GM19468 (cell line): ENCODE measurements around the gene KIF18B.
"Not testable (repeated sequence)": the region's sequence is repeated elsewhere in the genome, so short reads cannot be mapped to it uniquely, and the experiment has no call there.

Experiments
- ATAC-seq: cut with Tn5 transposase; IDR thresholded peaks from one replicate; pipeline ENCODE4 v1.9.1; 2021; ENCODE audit warnings: mild to moderate bottlenecking, moderate library complexity, moderate number of reproducible peaks; ENCODE audit not compliant: unreplicated experiment; ENCODE audit errors: extremely low read depth

The KIF18B gene

DNA sequence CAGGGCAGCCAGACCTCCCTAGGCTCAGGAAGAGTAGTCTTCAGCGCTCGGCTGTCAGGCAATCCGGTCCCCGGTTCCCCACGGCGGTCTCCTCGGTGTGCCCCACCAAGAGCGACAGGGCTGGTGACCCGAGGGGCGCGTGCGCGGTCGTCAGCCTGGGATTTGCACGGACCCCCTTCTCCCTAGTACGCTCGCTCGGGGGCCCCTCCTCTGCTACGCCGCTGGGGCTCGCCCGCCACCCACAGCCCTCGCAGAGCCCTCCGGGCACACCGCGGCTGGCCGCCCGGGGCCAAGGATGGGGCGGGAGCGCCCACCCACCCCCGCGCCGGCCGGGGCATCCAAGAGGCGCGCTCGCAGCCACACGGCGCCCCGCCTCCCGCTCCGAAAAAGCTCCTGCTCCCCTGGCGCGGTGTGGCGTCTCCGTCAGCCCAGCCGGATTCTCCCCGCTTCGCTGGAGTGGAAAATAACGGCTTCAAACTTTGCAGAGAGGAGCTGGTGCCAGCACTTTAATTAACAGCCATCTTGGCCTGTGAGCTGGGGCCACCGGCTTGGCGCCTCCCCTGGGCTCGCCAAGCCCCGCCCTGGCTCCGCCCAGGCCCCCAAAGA, 22.7 kb upstream of the KIF18B start:
- ATAC-seq = no peak

DNA sequence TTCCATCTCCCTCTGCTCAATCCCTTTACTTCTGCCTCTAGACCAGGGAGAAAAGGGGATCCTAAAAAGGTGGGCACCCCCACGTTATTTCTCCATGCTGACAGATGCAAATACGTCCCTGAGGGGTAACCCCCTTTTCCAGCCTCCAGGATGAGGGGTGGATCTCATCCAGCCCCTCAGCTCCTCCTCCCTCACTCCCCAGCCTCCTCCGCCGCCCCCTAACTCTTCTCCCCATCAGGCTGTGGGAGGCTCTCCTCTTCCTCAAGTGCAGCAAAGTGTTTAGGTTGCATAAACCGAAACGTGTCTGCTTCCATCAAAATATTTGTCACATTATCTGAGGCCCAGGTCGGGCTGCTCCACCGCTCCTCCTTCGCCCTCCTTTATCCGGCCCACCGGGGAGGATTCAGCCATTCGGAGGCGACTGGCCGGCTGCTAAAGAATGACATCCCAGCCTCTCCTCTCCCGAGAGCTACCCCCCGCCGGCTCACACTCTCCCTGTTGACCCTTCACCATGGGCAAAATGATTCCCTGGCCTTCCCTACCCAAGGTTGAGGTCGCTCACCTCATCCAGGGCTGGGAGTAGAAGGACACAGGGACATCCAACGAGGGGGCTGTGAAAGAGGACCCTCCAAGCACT, 21.7 kb upstream of the KIF18B start:
- no peak for ATAC-seq

DNA sequence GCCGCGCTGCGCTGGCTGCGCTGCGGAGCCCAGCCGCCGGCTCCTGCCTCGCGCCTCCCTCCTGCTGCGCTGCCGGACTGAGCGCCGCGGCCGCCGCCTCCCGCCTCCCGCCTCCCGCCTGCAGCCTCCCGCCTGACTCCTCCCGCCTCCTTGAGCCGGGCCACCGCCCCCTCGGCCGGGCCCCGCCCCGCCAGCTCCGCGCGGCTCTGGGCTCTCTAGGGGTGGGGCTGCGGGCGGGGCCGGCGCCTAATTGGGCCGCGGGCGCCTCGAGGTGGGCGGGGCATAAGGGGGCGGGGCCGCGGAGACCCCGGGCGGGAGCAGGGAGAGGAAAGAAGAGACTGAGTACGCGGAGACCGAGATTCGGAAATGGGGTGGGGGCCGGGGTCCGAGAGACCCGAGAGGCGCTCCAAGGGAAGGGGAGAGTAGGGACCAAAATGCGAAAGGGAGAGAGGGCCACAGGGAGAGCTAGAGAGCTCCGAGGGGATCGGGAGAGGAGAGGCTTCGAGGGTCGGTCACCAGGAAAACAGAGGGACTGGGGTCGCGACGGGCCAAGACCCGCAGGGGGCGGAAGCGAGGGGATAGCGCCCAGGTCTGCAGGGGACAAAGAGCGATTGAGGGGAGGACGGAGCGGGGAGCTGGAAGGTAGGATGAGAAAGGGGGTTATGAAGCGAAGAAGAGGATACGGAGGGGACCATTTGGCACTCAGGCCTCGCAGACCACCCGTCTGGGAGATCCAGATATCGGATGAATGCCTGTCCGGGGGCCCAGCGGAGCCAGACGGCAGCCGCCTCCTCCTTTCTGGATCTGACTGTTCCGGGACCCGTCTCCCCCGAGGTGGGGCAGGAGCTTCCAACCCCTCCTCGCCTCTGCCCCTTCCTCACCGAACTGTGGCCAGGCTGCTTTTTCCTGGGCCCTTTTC, 20.9 kb upstream of the KIF18B start, which contains the start of gene C1QL1:
Gene C1QL1 (minus strand): TSS at position 79 of the 919 bp plus-strand sequence. CDS start 255 bp downstream, outside the sequence.
- ATAC-seq = no peak

DNA sequence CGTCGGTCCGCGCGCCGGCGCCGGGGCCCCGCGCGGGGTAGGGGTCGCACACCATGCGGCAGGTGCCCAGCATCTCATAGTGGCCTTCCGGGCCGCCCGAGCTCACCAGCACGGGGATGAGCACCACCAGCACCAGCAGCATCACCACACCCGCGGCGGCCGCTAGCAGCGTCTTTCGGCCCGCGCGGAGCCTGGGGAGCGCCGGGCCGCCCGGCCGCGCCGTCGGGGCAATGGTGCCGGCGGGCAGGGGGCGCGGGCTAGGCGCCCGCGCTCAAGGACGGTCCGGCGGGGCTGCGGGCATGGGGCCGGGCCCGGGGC, 20.3 kb upstream of the KIF18B start:
- ATAC-seq = no peak

DNA sequence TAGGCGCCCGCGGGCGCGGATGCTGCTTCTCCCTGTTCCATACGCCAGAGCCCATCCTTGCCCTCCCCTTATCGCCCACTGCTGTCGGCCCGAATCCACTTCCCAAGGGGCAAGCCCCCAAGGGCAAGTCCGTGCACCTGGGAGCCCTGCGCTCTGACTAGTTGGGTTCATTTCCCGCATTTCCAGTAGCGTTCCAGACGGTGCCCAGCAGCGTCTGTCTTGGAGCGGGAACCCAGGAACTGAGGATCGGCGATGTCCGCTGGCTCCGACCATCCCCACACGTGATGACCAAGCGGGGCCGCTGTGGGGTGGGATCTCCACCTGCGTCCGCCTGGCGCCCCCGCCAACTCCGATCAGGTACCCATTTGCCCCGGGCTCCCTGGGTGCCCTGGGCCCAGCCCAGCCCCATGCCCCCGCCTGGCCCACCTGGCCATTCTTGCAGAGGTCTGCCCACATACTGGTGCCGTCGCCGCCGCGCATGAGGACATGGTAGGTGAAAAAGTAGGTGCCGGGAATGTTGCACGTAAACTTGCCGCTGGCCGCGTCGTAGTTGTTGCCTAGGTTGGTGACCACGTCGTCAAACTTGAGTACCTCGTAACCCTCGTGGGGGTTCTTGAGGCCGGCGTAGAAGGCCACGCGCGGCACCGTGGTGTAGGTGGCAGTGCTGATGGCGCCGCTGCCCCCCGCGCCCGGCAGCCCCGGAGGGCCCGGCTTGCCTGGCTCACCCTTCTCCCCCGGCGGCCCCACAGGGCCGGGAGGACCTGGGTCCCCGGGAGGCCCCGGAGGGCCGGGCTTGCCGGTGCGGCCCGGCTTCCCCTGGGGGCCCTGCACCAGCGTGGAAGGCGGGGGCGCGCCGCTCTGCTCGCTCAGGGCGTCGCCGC, 19.7 kb upstream of the KIF18B start:
- no peak for ATAC-seq

DNA sequence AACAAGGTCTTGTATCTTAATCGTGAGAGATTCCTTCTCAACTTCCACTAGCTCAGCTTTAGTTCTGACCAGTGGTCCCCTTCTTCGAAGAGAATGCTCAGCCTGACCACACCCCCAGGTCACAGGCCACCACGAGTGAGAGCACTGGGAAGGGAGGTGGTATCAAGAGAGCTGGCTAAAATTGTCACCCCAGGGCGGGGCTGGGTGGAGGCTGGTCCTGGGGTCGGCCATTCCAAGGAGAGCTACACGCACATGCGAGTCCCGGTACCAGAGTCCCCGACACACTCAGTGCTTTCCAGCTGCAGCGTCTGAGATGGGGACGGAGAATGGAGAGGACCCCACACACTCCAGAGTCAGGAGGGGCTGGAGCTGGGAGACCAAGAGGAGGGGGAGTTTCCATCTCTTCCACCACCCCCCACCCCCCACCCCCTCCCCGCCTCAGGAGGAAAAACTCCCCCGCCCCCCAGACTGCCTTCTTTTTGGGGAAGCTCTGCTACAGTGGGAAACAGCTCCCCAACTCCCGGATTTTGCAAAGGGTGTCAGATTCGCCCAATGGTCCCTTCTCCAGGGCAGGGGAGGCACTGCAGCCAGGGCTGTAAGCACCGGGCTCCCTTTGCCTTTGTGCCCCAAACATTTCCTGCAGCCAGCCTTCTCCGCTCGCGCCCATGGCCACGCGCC, 18.9 kb upstream of the KIF18B start:
- no peak for ATAC-seq

DNA sequence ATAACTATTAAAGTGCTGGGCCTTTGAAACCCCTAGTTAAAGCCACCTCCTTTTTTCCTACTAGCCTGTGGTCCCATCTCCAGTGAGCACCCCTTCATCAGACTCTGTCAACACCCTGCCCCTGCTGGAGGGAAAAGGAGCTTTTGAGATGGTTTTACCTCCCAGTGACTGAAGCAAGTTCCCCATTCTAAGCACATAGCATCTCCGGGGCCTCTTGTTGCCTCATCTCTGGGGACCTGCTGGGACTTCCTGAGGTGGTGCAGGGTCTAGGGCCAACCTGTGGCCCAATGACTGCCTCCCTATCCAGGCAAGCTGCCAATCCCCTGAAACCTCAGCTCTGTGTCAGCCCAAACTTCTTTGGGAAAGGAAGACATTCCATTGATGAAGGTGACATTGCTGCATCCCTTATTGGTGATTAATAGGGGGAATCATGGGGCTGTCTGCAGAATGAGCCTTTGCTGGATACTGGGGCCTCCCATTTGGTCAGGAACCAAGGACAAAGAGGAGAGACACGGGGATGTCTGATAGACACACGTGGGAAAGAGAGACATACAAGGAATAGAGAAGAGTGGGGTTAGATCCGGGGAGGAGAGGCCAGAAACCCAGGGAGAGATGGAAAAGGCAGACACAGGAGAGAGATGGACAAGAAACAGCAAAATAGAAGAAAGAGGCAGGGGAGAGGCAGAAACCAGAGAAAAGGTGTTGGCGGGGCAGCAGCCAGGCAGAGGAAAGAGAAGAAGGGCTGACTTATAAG, 18.1 kb upstream of the KIF18B start:
- no peak for ATAC-seq

DNA sequence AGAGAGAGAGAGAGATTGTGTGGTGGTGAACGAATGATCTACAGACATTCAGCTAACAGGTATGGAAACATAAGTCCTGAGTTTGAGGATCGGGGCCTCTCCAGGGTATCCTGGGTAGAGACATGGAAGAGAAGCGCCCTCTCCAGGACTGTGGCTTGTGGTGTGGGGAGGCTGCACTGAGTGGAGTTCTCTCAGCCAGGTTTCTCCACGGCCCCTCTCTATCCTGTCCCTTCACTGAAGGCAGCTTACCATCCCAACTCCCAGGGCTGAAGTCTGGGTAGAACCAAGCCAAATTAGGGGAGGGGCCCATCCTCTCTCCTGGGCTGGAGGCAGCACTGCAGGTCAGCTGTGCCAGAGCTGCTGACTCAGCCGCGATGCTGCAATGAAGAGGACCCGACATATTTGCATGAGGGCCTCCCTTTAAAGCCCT, 14.4 kb upstream of the KIF18B start:
- ATAC-seq = no peak

DNA sequence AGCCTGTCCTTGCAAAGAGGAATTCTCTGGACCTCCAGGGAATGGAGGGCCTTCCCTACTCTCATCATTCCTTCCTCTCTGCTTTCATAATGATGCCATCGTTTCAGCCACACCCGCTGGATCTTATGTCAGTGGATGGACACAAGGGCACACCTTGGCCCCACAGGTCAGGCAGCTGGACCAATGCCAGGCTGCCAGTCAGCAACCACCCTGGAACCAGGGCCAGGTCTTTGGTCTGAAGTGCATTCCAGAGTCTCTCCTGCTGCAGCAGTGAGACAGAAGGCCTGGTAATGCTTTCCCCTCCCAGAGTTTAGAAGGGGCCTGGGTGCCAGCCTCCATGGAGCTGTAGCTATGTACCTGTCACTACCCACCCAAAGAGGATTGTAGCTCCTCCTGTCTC, 13.1 kb upstream of the KIF18B start:
- ATAC-seq = no peak

DNA sequence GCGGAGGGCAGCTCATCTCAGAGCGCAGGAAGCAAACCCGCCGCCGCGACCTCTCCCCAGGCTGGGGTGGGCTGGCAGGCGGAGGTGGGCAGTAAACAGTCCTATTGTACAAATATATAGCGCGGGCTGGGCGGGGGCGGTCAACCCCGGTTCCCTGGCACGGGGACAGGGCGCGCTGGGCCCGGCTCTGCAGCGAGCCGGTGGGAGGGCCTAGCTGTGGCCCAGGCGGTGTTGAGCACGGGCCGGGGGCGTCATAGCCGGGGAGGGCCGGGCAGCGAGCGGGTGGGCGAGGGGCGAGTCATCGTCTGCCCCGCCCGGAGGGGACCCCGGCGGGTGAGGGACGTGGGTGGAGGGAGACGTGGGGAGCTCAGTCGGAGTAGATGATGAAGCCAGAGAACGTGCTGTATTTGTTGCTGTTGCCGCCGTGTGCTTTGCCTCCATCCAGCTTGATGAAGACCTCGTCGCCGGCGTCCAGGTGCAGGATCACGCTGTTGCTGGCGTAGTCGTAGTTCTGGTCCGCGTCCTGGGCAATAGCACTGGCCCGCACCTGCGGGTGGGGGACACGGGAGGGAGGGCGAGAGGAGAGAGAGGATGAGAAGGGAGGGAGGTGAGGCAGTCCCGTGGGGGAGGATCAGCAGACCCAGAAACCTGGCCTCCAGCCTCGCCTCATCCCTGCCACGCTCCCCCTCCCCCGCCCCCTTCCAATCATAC, 12.4 kb upstream of the KIF18B start:
- no peak for ATAC-seq

DNA sequence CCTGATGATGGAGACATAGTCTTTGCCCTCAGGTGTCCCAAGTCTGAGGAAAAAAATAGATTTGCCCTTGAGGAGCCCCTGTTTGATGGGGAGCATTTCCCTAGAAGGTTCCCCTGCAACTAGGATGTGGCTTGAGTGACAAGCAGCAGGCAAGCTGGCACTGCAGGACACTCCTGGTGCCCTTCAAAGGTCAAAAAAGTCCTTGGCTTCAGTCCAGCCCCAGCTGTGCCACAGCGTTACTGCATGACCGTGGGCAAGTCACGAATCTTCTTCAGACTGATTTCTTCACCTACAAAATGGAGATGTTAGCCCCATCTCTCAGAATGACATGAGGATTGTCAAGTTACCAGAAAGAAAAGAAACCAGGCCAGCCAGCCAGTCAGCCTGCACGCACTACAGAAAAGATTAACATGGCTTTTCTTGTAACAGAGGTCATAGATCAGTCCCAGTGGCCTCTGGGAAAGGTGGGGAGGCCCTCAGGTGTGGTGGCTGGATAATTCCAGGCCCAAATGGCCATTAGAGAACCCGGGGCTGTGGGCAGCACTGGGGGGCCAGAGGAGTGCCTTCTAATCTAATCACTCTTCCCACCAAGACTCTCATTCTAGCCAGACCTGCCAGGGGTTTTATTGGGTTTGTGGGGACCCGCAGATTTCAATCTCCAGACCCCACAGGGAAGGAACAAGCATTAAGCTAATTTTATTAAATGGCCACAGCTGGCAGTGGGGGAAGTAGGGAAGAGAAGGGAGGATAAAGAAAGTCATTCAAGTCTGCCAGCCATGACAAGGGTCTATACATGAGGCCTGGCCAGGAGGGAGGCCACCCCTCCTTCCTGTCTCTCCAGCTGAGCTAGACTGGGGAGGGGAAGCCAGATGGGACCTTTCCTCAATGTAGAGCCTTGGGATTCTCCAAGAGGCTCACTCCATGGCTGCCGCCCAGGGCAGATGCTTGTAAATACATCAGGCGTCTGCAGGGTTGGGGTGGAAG, 9.7 kb upstream of the KIF18B start:
- ATAC-seq = no peak

DNA sequence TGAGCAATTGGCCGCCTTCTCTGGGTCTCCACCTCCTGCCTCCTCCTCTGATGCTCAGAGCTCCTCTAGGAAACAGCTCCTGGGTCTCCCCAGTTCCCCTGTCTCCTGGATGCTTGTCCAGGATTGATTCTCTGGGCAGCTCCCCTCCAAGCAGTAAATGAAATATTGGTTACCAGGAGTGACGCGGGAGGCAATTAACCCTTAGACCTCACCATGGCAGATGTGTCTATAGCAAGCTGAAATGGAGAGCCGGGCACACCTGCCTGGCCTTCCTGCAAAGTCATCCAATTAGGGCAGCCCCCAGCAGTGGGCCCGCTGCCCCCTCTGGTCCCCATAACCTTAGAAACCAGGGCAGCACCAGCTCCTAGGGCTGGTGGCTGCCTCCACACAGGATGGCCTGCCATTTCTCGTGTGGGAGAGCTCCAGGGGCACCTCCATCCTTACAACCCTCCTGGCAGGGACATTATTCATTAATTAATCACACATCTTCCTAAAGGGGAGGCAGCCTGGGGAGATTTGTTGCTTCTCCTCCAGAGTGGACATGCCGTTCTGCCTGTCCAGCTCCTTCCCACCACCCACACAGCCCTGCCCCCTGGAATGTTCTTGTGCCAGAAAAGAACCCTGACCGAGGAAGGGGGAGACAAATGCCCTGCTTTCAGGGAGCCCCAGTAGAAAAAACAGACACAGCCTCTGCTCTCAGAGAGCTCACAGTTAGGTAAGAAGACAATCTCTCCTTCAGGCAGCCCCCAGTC, 8.3 kb upstream of the KIF18B start:
- ATAC-seq = no peak

DNA sequence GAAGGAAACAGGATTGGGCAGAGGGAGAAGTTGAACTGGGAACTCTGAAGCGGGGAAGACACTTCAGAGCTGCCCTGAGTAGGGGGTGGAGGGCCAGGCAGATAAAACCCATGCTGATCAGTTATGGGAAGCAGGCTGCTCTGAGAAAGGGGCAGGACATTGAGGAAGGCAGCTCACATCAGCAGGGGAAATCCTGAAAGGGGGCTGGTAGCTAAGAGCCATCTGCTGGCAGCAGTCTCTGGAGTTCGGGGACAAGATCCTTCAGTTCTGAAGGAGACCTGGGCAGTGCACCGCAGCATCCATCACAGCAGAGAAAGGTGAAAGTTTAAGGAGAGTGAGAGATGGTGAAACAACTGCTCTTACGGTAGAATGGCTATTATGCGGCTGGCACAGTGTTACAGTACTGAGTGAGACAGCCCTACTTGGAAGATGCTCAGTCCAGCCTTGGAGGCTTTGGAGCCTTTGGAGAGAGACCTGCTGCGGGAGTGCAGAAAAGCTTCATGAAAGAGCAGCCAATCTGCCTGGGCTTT, 5.4 kb upstream of the KIF18B start:
- ATAC-seq = no peak

DNA sequence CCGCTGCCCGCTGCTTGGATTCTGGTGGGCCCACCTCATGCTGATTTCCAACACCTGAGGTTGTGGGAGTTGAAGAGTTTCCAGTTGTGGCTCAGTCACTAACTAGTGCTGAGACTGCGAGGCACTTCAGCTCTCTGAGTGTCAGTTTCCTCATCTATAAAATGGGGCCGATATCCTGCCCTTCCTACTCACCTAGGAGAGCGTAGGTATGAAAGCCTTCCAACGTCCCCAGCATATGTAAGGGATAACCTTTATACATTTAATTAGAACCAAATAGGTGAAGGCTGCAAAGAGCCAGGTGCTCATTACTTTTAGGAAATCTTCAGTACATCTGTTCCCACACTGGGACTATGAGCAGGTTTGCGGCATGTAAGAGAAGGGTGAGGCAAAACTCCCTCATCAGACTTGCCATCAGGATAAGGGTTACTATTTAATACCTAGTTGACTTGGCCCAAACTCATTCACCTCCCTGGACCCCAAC, 782 bp upstream of the KIF18B start:
- ATAC-seq = no peak

DNA sequence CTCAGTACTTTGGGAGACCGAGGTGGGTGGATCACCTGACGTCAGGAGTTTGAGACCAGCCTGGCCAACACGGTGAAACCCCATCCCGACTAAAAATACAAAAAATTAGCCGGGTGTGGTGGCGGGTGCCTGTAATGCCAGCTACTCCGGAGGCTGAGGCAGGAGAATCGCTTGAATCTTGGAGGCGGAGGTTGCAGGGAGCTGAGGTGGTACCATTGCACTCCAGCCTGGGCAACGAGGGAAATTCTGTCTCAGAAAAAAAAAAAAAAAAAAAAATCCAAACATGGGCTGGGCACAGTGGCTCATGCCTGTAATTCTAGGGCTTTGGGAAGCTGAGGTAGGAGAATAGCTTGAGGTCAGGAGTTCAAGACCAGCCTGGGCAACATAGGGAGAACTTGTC, 1.9 kb downstream of the KIF18B start:
- not testable (repeated sequence) for ATAC-seq

DNA sequence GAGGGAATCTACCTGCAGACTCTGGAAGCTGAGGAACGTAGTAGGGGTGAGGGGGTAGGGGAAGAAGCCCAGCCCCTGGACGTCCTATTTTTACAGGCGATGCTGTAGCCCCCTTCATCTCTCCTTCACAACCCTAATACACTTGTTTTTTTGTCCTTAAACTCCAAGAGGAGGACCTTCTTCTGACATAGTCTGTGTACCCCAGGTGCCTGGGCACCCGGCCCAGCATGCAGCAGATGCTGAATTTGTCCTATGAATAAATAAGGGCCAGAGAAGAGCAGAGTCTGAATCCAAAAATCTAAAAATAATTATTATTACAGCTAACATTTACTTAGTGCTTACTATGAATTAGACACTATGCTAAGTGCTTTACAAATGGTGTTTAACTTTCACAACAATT, 5.1 kb downstream of the KIF18B start:
- ATAC-seq = no peak
